UCSD-AML1 (cell line): ENCODE measurements around the gene BCAM.

Experiments
- DNase-seq: peaks from one replicate; lab custom pipeline; 2025; ENCODE audit not compliant: unreplicated experiment; lab: John Stamatoyannopoulos, UW

BCAM gene

GRCh38 chr19:44788971-44789370, 19.9 kb upstream of the BCAM start:
- no peak for DNase-seq

GRCh38 chr19:44789943-44790483, 18.9 kb upstream of the BCAM start:
- DNase-seq = no peak

- DNase-seq = no peak
Observed at GRCh38 chr19:44792281-44792680, 16.6 kb upstream of the BCAM start.

GRCh38 chr19:44794610-44795009, 14.3 kb upstream of the BCAM start:
- DNase-seq = no peak

- DNase-seq = no peak
Observed at GRCh38 chr19:44795398-44795987, 13.4 kb upstream of the BCAM start.

GRCh38 chr19:44796701-44797115, 12.2 kb upstream of the BCAM start:
- peak; percentile 76 for DNase-seq

- DNase-seq = no peak
Observed at GRCh38 chr19:44799627-44800346, 9.1 kb upstream of the BCAM start.

GRCh38 chr19:44800461-44800860, 8.4 kb upstream of the BCAM start:
- DNase-seq = peak; percentile 87

GRCh38 chr19:44803442-44804428, 5.2 kb upstream of the BCAM start:
- no peak for DNase-seq

- DNase-seq = no peak
Observed at GRCh38 chr19:44806291-44806690, 2.6 kb upstream of the BCAM start.

GRCh38 chr19:44807162-44807561, 1.7 kb upstream of the BCAM start:
- no peak for DNase-seq

- peak; percentile 45 for DNase-seq
Observed at GRCh38 chr19:44807652-44808462, 1.0 kb upstream of the BCAM start.

GRCh38 chr19:44809577-44810233, 802 bp downstream of the BCAM start:
- no peak for DNase-seq

GRCh38 chr19:44810234-44811121, 1.6 kb downstream of the BCAM start:
- DNase-seq = no peak

- DNase-seq = no peak
Observed at GRCh38 chr19:44811122-44811419, 2.2 kb downstream of the BCAM start.

GRCh38 chr19:44812142-44812718, 3.3 kb downstream of the BCAM start:
- DNase-seq = no peak

GRCh38 chr19:44813070-44813840, 4.4 kb downstream of the BCAM start:
- no peak for DNase-seq

GRCh38 chr19:44813841-44814470, 5.1 kb downstream of the BCAM start:
- no peak for DNase-seq
